GM12878 (cell line): ENCODE data around the gene CDK4. TPM values are rescaled to one million over a fixed set of nuclear protein-coding genes. Genes with fewer than 3 reads are reported as not detected.

Experiments used
- ATAC-seq: fragments of 200-7000 bp; cut with Tn5 transposase; 3 replicates; pipeline ENCODE4 v1.9.1; 2020; ENCODE audit warnings: mild to moderate bottlenecking, moderate library complexity
- BruUV-seq: library from RNA; stranded (reverse); fragments of 400-500 nt; replicated peaks from 2 replicates; lab custom pipeline; 2021; lab: Mats Ljungman, UMichigan
- CTCF ChIA-PET: fragments of 300-600 bp; sonication (Branson Sonifier 250); formaldehyde crosslinking; extraction: SDS; loops from one replicate; lab custom pipeline; 2021; ENCODE audit warnings: inconsistent platforms; lab: Yijun Ruan, JAX
- POLR2A ChIA-PET: fragments of 350-600 bp; formaldehyde crosslinking; extraction: SDS; loops from one replicate; lab custom pipeline; 2021; ENCODE audit warnings: inconsistent platforms; lab: Charles Lee
- RAD21 ChIA-PET: fragments of 300-600 bp; sonication (Branson Sonifier 250); formaldehyde crosslinking; loops from one replicate; lab custom pipeline; 2023; ENCODE audit warnings: antibody characterized with exemption; ENCODE audit not compliant: unreplicated experiment; lab: Charles Lee
- SMC1A ChIA-PET: fragments of 300-600 bp; sonication (Branson Sonifier 250); formaldehyde crosslinking; loops from one replicate; lab custom pipeline; 2023; ENCODE audit not compliant: unreplicated experiment, uncharacterized antibody; lab: Charles Lee
- DNase-seq: peaks from one replicate; pipeline ENCODE4 v3.0.0-alpha.2; 2011; ENCODE audit warnings: low read depth, low spot score
- FAIRE-seq: peaks from 3 replicates; lab custom pipeline; 2011; peaks lifted over from hg19 to GRCh38; lab: Jason Lieb, UNC
- H2AFZ ChIP-seq: 2 replicates; pipeline ENCODE4 v1.6.0; 2011; ENCODE audit warnings: low read depth, low read length, control low read depth; ENCODE audit not compliant: control insufficient read depth
- H3K27ac ChIP-seq: 2 replicates; pipeline ENCODE4 v1.5.1; 2011; ENCODE audit warnings: control low read depth; ENCODE audit not compliant: control insufficient read depth, insufficient read depth
- H3K27me3 ChIP-seq, 2 experiments: replicated peaks in 1 of 2; 2 replicates each; pipeline versions ENCODE4 v1.6.0 to v1.6.1; 2011; ENCODE audit warnings: low read length in 1 of 2; ENCODE audit not compliant: control insufficient read depth in 2 of 2, insufficient read depth in 2 of 2
- H3K36me3 ChIP-seq, 2 experiments: 2 replicates each; pipeline ENCODE4 v1.5.1; 2011; ENCODE audit warnings: low read length in 1 of 2; ENCODE audit not compliant: control insufficient read depth in 2 of 2, insufficient read depth in 2 of 2
- H3K4me1 ChIP-seq: 2 replicates; pipeline ENCODE4 v1.6.1; 2011; ENCODE audit warnings: mild to moderate bottlenecking, low read length, moderate library complexity, mixed read lengths; ENCODE audit not compliant: control insufficient read depth, insufficient read depth
- H3K4me2 ChIP-seq: 2 replicates; pipeline ENCODE4 v1.6.0; 2011; ENCODE audit warnings: control low read depth; ENCODE audit not compliant: control insufficient read depth, insufficient read depth
- H3K4me3 ChIP-seq: fragments of 200-600 bp; sonication (generic); 2 replicates; pipeline ENCODE4 v1.5.1; 2016
- H3K79me2 ChIP-seq: 2 replicates; pipeline ENCODE4 v1.6.0; 2011; ENCODE audit warnings: low read length; ENCODE audit not compliant: control insufficient read depth, insufficient read depth
- H3K9ac ChIP-seq: 2 replicates; pipeline ENCODE4 v1.8.0; 2011; ENCODE audit warnings: low read length, control low read depth, mixed read lengths; ENCODE audit not compliant: control insufficient read depth, insufficient read depth
- H3K9me3 ChIP-seq: replicated peaks from 3 replicates; pipeline ENCODE4 v1.5.1; 2011; ENCODE audit warnings: mild to moderate bottlenecking, low read length; ENCODE audit not compliant: control insufficient read depth, insufficient read depth
- H4K20me1 ChIP-seq: 2 replicates; pipeline ENCODE4 v1.6.0; 2011; ENCODE audit not compliant: control insufficient read depth, insufficient read depth
- CEBPB ChIP-seq, 2 experiments: fragments of 150-350 bp in 1 of 2; IDR thresholded peaks; 2 replicates each; pipeline ENCODE4 v1.6.1; 2012 to 2014; ENCODE audit warnings: low read depth in 2 of 2, low read length in 2 of 2, borderline replicate concordance in 1 of 2, inconsistent platforms in 1 of 2
- CHD1 ChIP-seq: IDR thresholded peaks from 2 replicates; pipeline ENCODE4 v1.6.1; 2012; ENCODE audit warnings: low read depth, low read length, improper control_type of control experiment
- CHD4 ChIP-seq: fragments of 200-600 bp; sonication (generic); IDR thresholded peaks from 2 replicates; pipeline ENCODE4 v1.6.1; 2016; ENCODE audit warnings: mild to moderate bottlenecking
- GABPA ChIP-seq: IDR thresholded peaks from 2 replicates; pipeline ENCODE4 v1.6.1; 2014; ENCODE audit warnings: antibody characterized with exemption, low read depth, mild to moderate bottlenecking, inconsistent platforms
- IKZF2 ChIP-seq, 2 experiments: fragments of 450-650 bp; IDR thresholded peaks; 2 replicates each; pipeline ENCODE4 v1.6.1; 2017; ENCODE audit warnings: mild to moderate bottlenecking in 2 of 2, moderate library complexity in 2 of 2
- JUNB ChIP-seq: IDR thresholded peaks from 2 replicates; pipeline ENCODE4 v1.6.1; 2016; ENCODE audit warnings: antibody characterized with exemption, mild to moderate bottlenecking
- MAX ChIP-seq: IDR thresholded peaks from 2 replicates; pipeline ENCODE4 v1.6.1; 2012; ENCODE audit warnings: low read depth, low read length, improper control_type of control experiment
- MEF2B ChIP-seq: fragments of 450-650 bp; IDR thresholded peaks from 2 replicates; pipeline ENCODE4 v1.6.1; 2018; ENCODE audit warnings: mild to moderate bottlenecking, moderate library complexity; ENCODE audit not compliant: partially characterized antibody, poor library complexity, severe bottlenecking
- MXI1 ChIP-seq: fragments of 150-350 bp; IDR thresholded peaks from 2 replicates; pipeline ENCODE4 v1.6.1; 2011; ENCODE audit warnings: low read depth, mild to moderate bottlenecking, inconsistent platforms, low read length, improper control_type of control experiment
- POU2F2 ChIP-seq: IDR thresholded peaks from 3 replicates; pipeline ENCODE4 v1.6.1; 2011; ENCODE audit warnings: low read depth, mild to moderate bottlenecking, low read length, borderline replicate concordance
- SMC3 ChIP-seq: IDR thresholded peaks from 2 replicates; pipeline ENCODE4 v1.6.1; 2011; ENCODE audit warnings: low read length, improper control_type of control experiment, borderline replicate concordance
- SPI1 ChIP-seq: IDR thresholded peaks from 2 replicates; pipeline ENCODE4 v1.6.1; 2011; ENCODE audit warnings: low read depth, mild to moderate bottlenecking, low read length, moderate library complexity, borderline replicate concordance; ENCODE audit not compliant: insufficient read depth
- SREBF2 ChIP-seq: IDR thresholded peaks from 2 replicates; pipeline ENCODE4 v1.6.1; 2012; ENCODE audit warnings: mild to moderate bottlenecking, low read length
- SUPT20H ChIP-seq: IDR thresholded peaks from 2 replicates; pipeline ENCODE4 v1.6.1; 2011; ENCODE audit warnings: low read depth, mild to moderate bottlenecking, low read length, moderate library complexity, borderline replicate concordance; ENCODE audit not compliant: control insufficient read depth
- TAF1 ChIP-seq: IDR thresholded peaks from 2 replicates; pipeline ENCODE4 v1.6.1; 2011; ENCODE audit warnings: mild to moderate bottlenecking, low read depth, low read length, borderline replicate concordance
- TCF12 ChIP-seq: IDR thresholded peaks from 2 replicates; pipeline ENCODE4 v1.6.1; 2011; ENCODE audit warnings: low read depth, mild to moderate bottlenecking, low read length
- ZNF207 ChIP-seq: fragments of 450-650 bp; IDR thresholded peaks from 2 replicates; pipeline ENCODE4 v1.6.1; 2014; ENCODE audit warnings: antibody characterized with exemption, mild to moderate bottlenecking, borderline replicate concordance
- ZSCAN29 ChIP-seq: fragments of 450-650 bp; IDR thresholded peaks from 2 replicates; pipeline ENCODE4 v1.6.1; 2017; ENCODE audit warnings: mild to moderate bottlenecking, moderate library complexity
- WGBS: methylation state at CpG from one replicate; pipeline ENCODE4 v1.1.6; 2016; ENCODE audit warnings: low lambda C conversion rate; ENCODE audit not compliant: insufficient replicate concordance, insufficient coverage; ENCODE audit errors: missing lambda C conversion rate; 5-methylcytosine and 5-hydroxymethylcytosine counted together
- in situ Hi-C: fragments of 300-500 bp; cut with MboI; formaldehyde crosslinking; loops from 9 replicates; pipeline ENCODE4 v1.14.3; 2018; ENCODE audit warnings: mixed read lengths
- intact Hi-C: fragments of 100-400 bp; cut with micrococcal nuclease; formaldehyde crosslinking; loops from one replicate; pipeline ENCODE4 v1.14.2; 2022; ENCODE audit not compliant: unreplicated experiment
- polyA plus RNA-seq, 11 experiments: library from polyadenylated mRNA; depleted of rRNA in 4 of 11; unstranded in 6 of 11; stranded (reverse) in 5 of 11; fragments of >200 nt; fragmentation: Nextera tagmentation in 4 of 11; fragmentation: Illumina TruSeq in 1 of 11; extraction: Ambion mirVana in 4 of 11; extraction: Trizol in 1 of 11; gene quantifications; 1 replicate in 1 of 11; 2 replicates in 10 of 11; pipeline versions ENCODE4 v1.2.1 to v1.2.3, GENCODE V29; 2011 to 2016; ENCODE audit warnings: inconsistent platforms in 2 of 11, missing spikeins in 2 of 11, low read depth in 1 of 11
- total RNA-seq, 4 experiments: library from RNA; depleted of rRNA in 3 of 4; stranded (reverse); fragments of >200 nt in 3 of 4; fragmentation: Illumina TruSeq in 1 of 4; extraction: Trizol in 1 of 4; gene quantifications; 2 replicates each; pipeline versions ENCODE4 v1.2.1 to v1.2.3, GENCODE V29; 2013 to 2021
- TF ChIP-seq, protein P1 (sequence below): fragments of 450-650 bp; IDR thresholded peaks from 2 replicates; pipeline ENCODE4 v1.6.1; 2017; ENCODE audit warnings: mild to moderate bottlenecking, low read depth, inconsistent platforms; ENCODE audit not compliant: poor library complexity, severe bottlenecking

Gene CDK4
- total and polyA plus RNA-seq, 10 of the 15 experiments (the other 5 are each of a cell fraction or from before 2014, with no cell fraction given): 26.1 to 385 (median 221) TPM

- TF ChIP-seq MXI1: no peak
- no peak for TF ChIP-seq CEBPB (IDR thresholded peaks at IDR 0.05; ENCODE audit: borderline replicate concordance in 1 of 2, low read depth in 2 of 2, low read length in 2 of 2)
- TF ChIP-seq MAX: no peak
- no peak for TF ChIP-seq ZSCAN29
- no peak for TF ChIP-seq SPI1
- no peak for TF ChIP-seq JUNB
- TF ChIP-seq CHD1: no peak
- TF ChIP-seq POU2F2: no peak
- no peak for TF ChIP-seq ZNF207
- TF ChIP-seq SUPT20H: no peak
Observed at GRCh38 chr12:57719777-57720605, 32.1 kb downstream of the CDK4 start (continued).

GRCh38 chr12:57718641-57719528 is 33.2 kb downstream of the CDK4 start:
- Histone ChIP-seq H3K27me3 (no peaks in the 10 kb centered on the region), H3K79me2 (no peaks in the 10 kb centered on the region), H4K20me1 (no peaks in the 10 kb centered on the region), H3K9ac (no peak overlapping the region), H3K27ac (no peak overlapping the region), H2AFZ (no peak overlapping the region), H3K36me3 (peaks cover 14 to 20% of the 10 kb centered on the region in 2 experiments), H3K9me3 (no peaks in the 10 kb centered on the region), H3K4me3 (no peak overlapping the region), H3K4me1 (no peaks in the 10 kb centered on the region), H3K4me2 (no peak overlapping the region)
- no TSS peak for BruUV-seq
- SMC1A ChIA-PET: interaction anchor here (0.6 kb wide), 1 partner anchor 218 kb away, joined by 3 read pairs; no protein-coding TSS in a partner anchor
- WGBS: 99% methylated on average over 15 of the region's 15 CpGs
- RAD21 ChIA-PET: no interaction called here
- ATAC-seq: no peak
- in situ Hi-C loops: no loop called here
- FAIRE-seq: no peak
- POLR2A ChIA-PET: no interaction called here
- CTCF ChIA-PET: no interaction called here
- no peak for DNase-seq
- intact Hi-C loops: no loop called here
- TF ChIP-seq TAF1 (no peak), IKZF2 (IDR thresholded peaks at IDR 0.05) (no peak), ZNF207 (no peak), SREBF2 (no peak), CHD4 (no peak), SMC3 (no peak), MEF2B (no peak), MAX (no peak), TCF12 (no peak), GABPA (no peak)
- TF ChIP-seq, protein P1, sequence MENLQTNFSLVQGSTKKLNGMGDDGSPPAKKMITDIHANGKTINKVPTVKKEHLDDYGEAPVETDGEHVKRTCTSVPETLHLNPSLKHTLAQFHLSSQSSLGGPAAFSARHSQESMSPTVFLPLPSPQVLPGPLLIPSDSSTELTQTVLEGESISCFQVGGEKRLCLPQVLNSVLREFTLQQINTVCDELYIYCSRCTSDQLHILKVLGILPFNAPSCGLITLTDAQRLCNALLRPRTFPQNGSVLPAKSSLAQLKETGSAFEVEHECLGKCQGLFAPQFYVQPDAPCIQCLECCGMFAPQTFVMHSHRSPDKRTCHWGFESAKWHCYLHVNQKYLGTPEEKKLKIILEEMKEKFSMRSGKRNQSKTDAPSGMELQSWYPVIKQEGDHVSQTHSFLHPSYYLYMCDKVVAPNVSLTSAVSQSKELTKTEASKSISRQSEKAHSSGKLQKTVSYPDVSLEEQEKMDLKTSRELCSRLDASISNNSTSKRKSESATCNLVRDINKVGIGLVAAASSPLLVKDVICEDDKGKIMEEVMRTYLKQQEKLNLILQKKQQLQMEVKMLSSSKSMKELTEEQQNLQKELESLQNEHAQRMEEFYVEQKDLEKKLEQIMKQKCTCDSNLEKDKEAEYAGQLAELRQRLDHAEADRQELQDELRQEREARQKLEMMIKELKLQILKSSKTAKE: no peak
